ENCODE data around the gene ZNFX1. TPM values are rescaled to one million over a fixed set of nuclear protein-coding genes. Genes with fewer than 3 reads are reported as not detected.
"Not testable (repeated sequence)": the region's sequence is repeated elsewhere in the genome, so short reads cannot be mapped to it uniquely, and the experiment has no call there.

Gene ZNFX1
- total RNA-seq, 1 donor from 2014 or later, result 36.4 TPM

DNA sequence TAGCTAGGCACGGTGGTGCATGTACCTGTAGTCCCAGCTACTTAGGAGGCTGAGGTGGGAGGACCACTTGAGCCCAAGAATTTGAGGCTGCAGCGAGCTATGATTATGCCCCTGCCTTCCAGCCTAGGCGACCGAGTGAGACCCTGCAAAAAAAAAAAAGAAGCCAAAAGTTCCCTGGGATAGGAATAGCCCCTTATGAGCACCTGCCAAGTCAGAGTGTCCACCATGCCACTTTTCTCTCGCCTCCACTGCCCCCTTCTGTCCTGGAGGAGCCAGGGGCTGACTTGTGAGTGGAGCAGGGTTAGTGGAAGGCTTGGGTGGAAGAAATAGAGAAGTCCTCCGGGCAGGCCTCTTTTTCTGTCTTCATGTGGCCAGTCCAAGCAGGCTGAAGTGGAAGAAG, 70.8 kb downstream of the ZNFX1 start:
- no peak overlapping the region for H3K4me3 Mint-ChIP-seq (ENCODE audit: unreplicated experiment)
- H3K27ac Mint-ChIP-seq (ENCODE audit: unreplicated experiment), result no peak overlapping the region
- no peaks in the 10 kb centered on the region for H3K27me3 Mint-ChIP-seq (ENCODE audit: low read depth)
- no peaks in the 10 kb centered on the region for H3K4me1 Mint-ChIP-seq (ENCODE audit: low read depth)
- peak; percentile 30 for DNase-seq (ENCODE audit: low spot score)
- peaks cover 4% of the 10 kb centered on the region for H3K36me3 Mint-ChIP-seq (ENCODE audit: low read depth)
- peaks cover 10% of the 10 kb centered on the region for H3K9me3 Mint-ChIP-seq (ENCODE audit: low read depth)
- TF ChIP-seq, protein P1, sequence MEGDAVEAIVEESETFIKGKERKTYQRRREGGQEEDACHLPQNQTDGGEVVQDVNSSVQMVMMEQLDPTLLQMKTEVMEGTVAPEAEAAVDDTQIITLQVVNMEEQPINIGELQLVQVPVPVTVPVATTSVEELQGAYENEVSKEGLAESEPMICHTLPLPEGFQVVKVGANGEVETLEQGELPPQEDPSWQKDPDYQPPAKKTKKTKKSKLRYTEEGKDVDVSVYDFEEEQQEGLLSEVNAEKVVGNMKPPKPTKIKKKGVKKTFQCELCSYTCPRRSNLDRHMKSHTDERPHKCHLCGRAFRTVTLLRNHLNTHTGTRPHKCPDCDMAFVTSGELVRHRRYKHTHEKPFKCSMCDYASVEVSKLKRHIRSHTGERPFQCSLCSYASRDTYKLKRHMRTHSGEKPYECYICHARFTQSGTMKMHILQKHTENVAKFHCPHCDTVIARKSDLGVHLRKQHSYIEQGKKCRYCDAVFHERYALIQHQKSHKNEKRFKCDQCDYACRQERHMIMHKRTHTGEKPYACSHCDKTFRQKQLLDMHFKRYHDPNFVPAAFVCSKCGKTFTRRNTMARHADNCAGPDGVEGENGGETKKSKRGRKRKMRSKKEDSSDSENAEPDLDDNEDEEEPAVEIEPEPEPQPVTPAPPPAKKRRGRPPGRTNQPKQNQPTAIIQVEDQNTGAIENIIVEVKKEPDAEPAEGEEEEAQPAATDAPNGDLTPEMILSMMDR (IDR thresholded peaks at IDR 0.05), result peak; percentile 36

DNA sequence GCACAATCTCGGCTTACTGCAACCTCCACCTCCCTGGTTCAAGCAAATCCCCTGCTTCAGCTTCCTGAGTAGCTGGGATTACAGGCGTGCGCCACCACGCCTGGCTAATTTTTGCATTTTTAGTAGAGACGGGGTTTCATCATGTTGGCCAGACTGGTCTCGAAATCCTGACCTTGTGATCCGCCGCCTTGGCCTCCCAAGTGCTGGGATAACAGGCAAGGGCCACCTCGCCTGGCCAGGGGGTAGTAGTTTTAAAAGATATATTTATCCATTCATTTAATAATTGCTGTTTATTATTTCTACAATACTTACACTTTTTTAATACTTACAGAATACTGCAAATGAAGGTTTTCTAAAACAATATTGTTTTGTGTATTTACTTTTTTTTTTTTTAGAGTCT, 74.1 kb downstream of the ZNFX1 start:
- H3K4me1 Mint-ChIP-seq (ENCODE audit: low read depth), result no peaks in the 10 kb centered on the region
- H3K27ac Mint-ChIP-seq (ENCODE audit: unreplicated experiment), result no peak overlapping the region
- TF ChIP-seq, protein P1 (IDR thresholded peaks at IDR 0.05), result no peak
- H3K4me3 Mint-ChIP-seq (ENCODE audit: unreplicated experiment), result no peak overlapping the region
- H3K27me3 Mint-ChIP-seq (ENCODE audit: low read depth), result no peaks in the 10 kb centered on the region
- DNase-seq (ENCODE audit: low spot score), result peak; percentile 10
- peaks cover 6% of the 10 kb centered on the region for H3K9me3 Mint-ChIP-seq (ENCODE audit: low read depth)
- no peaks in the 10 kb centered on the region for H3K36me3 Mint-ChIP-seq (ENCODE audit: low read depth)

GRCh38 chr20:49203011-49203410, 74.8 kb downstream of the ZNFX1 start:
- TF ChIP-seq, protein P1 (IDR thresholded peaks at IDR 0.05), result no peak
- Mint-ChIP-seq H3K27me3 (ENCODE audit: low read depth) (no peaks in the 10 kb centered on the region), H3K4me1 (ENCODE audit: low read depth) (no peaks in the 10 kb centered on the region), H3K36me3 (ENCODE audit: low read depth) (no peaks in the 10 kb centered on the region), H3K4me3 (ENCODE audit: unreplicated experiment) (no peak overlapping the region), H3K9me3 (ENCODE audit: low read depth) (peaks cover 6% of the 10 kb centered on the region), H3K27ac (ENCODE audit: unreplicated experiment) (no peak overlapping the region)
- peak; percentile 11 for DNase-seq (ENCODE audit: low spot score)

DNA sequence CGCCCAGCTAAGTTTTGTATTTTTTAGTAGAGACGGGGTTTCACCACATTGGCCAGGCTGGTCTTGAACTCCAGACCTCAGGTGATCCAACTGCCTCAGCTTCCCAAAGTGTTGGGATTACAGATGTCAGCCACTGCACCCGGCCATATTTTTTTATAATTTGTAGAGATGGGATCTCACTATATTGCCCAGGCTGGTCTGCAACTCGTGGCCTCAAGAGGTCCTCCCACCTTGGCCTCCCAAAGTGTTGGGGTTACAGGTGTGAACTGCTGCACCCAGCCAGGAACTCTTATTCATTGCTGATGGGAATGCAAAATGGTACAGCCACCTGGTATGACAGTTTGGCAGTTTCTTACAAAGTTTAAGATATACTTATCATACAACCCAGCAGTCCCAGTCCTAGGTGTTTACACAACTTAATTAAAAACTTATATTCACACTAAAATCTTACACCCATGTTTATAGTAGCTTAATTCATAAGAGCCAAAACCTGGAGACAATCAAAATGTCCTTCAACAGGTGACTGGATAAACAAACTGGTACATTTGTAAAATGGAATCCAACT, 78.0 kb downstream of the ZNFX1 start:
- no peaks in the 10 kb centered on the region for H3K36me3 Mint-ChIP-seq (ENCODE audit: low read depth)

DNA sequence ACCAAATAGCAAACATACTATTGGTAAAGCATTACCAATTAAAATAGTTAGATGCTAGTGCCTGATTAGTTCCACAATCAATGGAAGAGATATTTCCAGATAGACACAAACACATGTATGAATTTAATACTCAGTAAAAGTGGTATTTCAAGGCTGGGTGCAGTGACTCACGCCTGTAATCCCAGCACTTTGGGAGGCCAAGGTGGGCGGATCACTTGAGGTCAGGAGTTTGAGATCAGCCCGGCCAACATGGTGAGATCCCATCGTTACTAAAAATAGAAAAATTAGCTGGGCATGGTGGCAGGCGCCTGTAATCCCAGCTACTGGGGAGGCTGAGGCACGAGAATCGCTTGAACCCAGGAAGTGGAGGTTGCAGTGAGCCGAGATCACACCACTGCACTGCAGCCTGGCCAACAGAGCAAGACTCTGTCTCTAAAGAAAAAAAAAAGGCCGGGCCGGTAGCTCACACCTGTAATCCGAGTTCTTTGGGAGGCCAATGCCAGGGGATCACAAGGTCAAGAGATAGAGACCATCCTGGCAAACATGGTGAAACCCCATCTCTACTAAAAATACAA, 84.8 kb downstream of the ZNFX1 start:
- H3K9me3 Mint-ChIP-seq (ENCODE audit: low read depth); H3K36me3 Mint-ChIP-seq (ENCODE audit: low read depth); H3K4me1 Mint-ChIP-seq (ENCODE audit: low read depth); H3K27me3 Mint-ChIP-seq (ENCODE audit: low read depth); DNase-seq (ENCODE audit: low spot score); H3K27ac Mint-ChIP-seq (ENCODE audit: unreplicated experiment); H3K4me3 Mint-ChIP-seq (ENCODE audit: unreplicated experiment): not testable (repeated sequence)

More for the DNA sequence above, 78.0 kb downstream of the ZNFX1 start:
- Mint-ChIP-seq H3K4me1 (ENCODE audit: low read depth) (no peaks in the 10 kb centered on the region), H3K27me3 (ENCODE audit: low read depth) (no peaks in the 10 kb centered on the region), H3K4me3 (ENCODE audit: unreplicated experiment) (no peak overlapping the region), H3K27ac (ENCODE audit: unreplicated experiment) (no peak overlapping the region), H3K9me3 (ENCODE audit: low read depth) (peaks cover 6% of the 10 kb centered on the region)
- TF ChIP-seq, protein P1 (IDR thresholded peaks at IDR 0.05), result no peak
- peak; percentile 4 for DNase-seq (ENCODE audit: low spot score)

Other genes starting within 250 kb of the ZNFX1 start
- 39.5 to 59.9 TPM (median 40.7 TPM) in 3 replicates for gene CSE1L, start 231.7 kb downstream of the ZNFX1 start, total RNA-seq
- 76.8 to 77.6 TPM (median 77.2 TPM) in 3 replicates for gene STAU1, start 89.7 kb downstream of the ZNFX1 start, total RNA-seq
- 23.3 to 25.9 TPM (median 23.7 TPM) in 3 replicates for gene DDX27, start 58.6 kb downstream of the ZNFX1 start, total RNA-seq
- gene KCNB1, start 204.6 kb upstream of the ZNFX1 start, total RNA-seq, result 1.2 to 17.8 TPM (median 1.3 TPM) in 3 replicates